Measurements from ENCODE around the gene FAM168B.

Gene FAM168B

DNA sequence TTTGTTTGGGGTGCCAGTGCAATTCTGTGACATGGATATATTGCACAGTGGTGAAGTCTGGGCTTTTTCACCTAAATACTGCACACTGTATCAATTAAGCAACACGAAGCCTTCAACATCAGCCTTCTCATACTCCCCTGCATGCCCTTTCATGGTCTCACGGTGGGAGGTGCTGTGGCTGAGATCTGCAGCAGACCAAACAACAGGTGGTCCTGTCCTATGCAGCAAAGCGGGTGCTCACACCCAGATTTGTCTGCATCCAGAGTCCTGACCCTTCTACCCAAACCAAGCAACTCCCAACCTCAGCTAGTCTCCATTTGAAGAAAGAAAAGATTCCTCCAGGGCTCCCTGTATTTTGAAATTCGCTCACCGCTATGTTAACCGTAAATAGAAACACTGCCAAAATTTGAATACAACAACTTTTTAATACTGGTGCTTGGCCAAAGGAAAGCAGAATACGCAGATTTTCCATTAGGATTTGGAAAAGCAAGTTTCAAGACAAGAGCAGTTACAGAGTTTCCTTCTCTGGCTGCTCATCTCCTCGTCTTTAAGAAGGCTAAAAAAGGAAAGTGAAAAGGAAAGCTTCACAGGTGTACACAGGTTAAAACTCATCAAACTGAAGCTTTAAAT is 34.9 kb downstream of the FAM168B start:
- TF ChIP-seq POLR2AphosphoS5 (IDR thresholded peaks at IDR 0.05; ENCODE audit: low read depth): no peak
- TF ChIP-seq, protein P1, sequence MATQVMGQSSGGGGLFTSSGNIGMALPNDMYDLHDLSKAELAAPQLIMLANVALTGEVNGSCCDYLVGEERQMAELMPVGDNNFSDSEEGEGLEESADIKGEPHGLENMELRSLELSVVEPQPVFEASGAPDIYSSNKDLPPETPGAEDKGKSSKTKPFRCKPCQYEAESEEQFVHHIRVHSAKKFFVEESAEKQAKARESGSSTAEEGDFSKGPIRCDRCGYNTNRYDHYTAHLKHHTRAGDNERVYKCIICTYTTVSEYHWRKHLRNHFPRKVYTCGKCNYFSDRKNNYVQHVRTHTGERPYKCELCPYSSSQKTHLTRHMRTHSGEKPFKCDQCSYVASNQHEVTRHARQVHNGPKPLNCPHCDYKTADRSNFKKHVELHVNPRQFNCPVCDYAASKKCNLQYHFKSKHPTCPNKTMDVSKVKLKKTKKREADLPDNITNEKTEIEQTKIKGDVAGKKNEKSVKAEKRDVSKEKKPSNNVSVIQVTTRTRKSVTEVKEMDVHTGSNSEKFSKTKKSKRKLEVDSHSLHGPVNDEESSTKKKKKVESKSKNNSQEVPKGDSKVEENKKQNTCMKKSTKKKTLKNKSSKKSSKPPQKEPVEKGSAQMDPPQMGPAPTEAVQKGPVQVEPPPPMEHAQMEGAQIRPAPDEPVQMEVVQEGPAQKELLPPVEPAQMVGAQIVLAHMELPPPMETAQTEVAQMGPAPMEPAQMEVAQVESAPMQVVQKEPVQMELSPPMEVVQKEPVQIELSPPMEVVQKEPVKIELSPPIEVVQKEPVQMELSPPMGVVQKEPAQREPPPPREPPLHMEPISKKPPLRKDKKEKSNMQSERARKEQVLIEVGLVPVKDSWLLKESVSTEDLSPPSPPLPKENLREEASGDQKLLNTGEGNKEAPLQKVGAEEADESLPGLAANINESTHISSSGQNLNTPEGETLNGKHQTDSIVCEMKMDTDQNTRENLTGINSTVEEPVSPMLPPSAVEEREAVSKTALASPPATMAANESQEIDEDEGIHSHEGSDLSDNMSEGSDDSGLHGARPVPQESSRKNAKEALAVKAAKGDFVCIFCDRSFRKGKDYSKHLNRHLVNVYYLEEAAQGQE (IDR thresholded peaks at IDR 0.05; ENCODE audit: insufficient replicate concordance, low read depth): no peak
- no peak for TF ChIP-seq SPI1 (IDR thresholded peaks at IDR 0.05; ENCODE audit: borderline replicate concordance, low read depth)
- TF ChIP-seq, protein P2, sequence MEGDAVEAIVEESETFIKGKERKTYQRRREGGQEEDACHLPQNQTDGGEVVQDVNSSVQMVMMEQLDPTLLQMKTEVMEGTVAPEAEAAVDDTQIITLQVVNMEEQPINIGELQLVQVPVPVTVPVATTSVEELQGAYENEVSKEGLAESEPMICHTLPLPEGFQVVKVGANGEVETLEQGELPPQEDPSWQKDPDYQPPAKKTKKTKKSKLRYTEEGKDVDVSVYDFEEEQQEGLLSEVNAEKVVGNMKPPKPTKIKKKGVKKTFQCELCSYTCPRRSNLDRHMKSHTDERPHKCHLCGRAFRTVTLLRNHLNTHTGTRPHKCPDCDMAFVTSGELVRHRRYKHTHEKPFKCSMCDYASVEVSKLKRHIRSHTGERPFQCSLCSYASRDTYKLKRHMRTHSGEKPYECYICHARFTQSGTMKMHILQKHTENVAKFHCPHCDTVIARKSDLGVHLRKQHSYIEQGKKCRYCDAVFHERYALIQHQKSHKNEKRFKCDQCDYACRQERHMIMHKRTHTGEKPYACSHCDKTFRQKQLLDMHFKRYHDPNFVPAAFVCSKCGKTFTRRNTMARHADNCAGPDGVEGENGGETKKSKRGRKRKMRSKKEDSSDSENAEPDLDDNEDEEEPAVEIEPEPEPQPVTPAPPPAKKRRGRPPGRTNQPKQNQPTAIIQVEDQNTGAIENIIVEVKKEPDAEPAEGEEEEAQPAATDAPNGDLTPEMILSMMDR (IDR thresholded peaks at IDR 0.05; ENCODE audit: insufficient read depth, low read length): no peak
- TF ChIP-seq GABPA (IDR thresholded peaks at IDR 0.05; ENCODE audit: low read depth): no peak
- DNase-seq (ENCODE audit: low read depth in 1 of 2, low spot score in 1 of 2): no peak
- no peaks in the 10 kb centered on the region for H3K27me3 ChIP-seq (ENCODE audit: insufficient read depth, poor library complexity, severe bottlenecking)
- H3K4me3 ChIP-seq (replicated peaks; ENCODE audit: insufficient read depth, low read length): no peak overlapping the region
- H3K27ac ChIP-seq (replicated peaks): no peak overlapping the region

DNA sequence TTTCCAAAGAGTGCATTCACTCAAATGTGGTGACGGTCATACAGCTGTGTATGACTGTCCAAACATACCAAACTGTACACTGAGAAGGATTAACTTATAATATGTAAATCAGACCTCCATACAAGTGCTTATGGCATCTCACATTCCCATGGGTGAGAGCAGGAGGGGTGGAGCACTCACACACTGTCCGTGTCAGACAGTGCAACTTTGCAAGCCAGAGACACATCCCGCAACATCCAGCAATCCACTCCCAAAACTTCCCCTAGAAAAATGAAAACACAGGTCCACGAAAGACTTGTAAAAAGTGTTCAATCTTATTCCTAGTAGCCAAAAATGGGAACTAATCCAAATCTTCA is 36.4 kb downstream of the FAM168B start:
- H3K27me3 ChIP-seq (ENCODE audit: insufficient read depth, poor library complexity, severe bottlenecking): no peaks in the 10 kb centered on the region
- no peak overlapping the region for H3K4me3 ChIP-seq (replicated peaks; ENCODE audit: insufficient read depth, low read length)
- TF ChIP-seq SPI1 (IDR thresholded peaks at IDR 0.05; ENCODE audit: borderline replicate concordance, low read depth) (no peak), POLR2AphosphoS5 (IDR thresholded peaks at IDR 0.05; ENCODE audit: low read depth) (no peak), GABPA (IDR thresholded peaks at IDR 0.05; ENCODE audit: low read depth) (no peak)
- TF ChIP-seq, protein P2 (IDR thresholded peaks at IDR 0.05; ENCODE audit: insufficient read depth, low read length): no peak
- TF ChIP-seq, protein P1 (IDR thresholded peaks at IDR 0.05; ENCODE audit: insufficient replicate concordance, low read depth): no peak
- no peak overlapping the region for H3K27ac ChIP-seq (replicated peaks)
- DNase-seq (ENCODE audit: low read depth in 1 of 2, low spot score in 1 of 2): no peak

DNA sequence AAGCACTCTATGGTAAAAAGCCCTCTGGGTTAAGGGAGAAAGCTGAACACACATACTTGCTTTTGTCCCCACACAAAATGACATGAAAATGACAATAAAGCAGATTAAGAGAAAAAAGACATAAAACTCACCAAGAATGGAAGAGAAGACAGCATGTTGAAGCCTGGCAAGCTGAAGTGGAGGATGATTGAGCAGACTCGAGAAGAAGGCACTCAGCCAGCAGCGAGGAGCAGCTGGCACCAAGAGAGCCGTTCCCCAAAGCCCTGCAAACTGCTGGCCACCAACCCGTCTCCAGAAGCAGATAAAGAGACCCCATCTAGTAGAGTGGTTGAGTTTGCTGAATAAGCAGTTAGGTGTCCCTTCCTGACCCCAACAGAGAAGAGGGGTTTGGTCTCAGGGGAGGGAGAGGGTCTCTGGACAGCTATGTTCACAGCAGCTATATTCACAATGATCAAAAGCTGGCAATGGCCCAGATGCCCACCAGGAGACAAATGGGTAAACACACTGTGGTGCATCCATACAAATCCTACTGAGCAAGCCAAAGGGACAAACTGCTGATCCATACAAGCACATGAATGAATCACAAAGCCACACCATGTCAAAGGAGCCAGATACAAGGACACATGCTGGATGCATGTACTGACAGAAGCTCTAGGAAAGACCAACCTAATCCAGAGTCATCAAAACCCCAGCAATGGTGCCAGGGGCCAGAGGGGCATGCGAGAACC is 36.9 kb downstream of the FAM168B start:
- TF ChIP-seq, protein P1 (IDR thresholded peaks at IDR 0.05; ENCODE audit: insufficient replicate concordance, low read depth): no peak
- TF ChIP-seq, protein P2 (IDR thresholded peaks at IDR 0.05; ENCODE audit: insufficient read depth, low read length): no peak
- TF ChIP-seq SPI1 (IDR thresholded peaks at IDR 0.05; ENCODE audit: borderline replicate concordance, low read depth) (no peak), GABPA (IDR thresholded peaks at IDR 0.05; ENCODE audit: low read depth) (no peak)

More for the DNA sequence above, 36.9 kb downstream of the FAM168B start:
- Histone ChIP-seq H3K27ac (replicated peaks) (no peak overlapping the region), H3K27me3 (ENCODE audit: insufficient read depth, poor library complexity, severe bottlenecking) (no peaks in the 10 kb centered on the region), H3K4me3 (replicated peaks; ENCODE audit: insufficient read depth, low read length) (no peak overlapping the region)
- no peak for DNase-seq (ENCODE audit: low read depth in 1 of 2, low spot score in 1 of 2)
